HEK293T (cell line): ENCODE measurements around the gene TNNI2.

Experiments used
- BHLHE40 ChIP-seq: fragments of 450-650 bp; IDR thresholded peaks from 2 replicates; pipeline ENCODE4 v1.6.1; 2016; ENCODE audit warnings: mild to moderate bottlenecking, moderate library complexity, borderline replicate concordance
- CTBP1 ChIP-seq: fragments of 450-650 bp; IDR thresholded peaks from 2 replicates; pipeline ENCODE4 v1.6.1; 2016; ENCODE audit warnings: borderline replicate concordance
- ELF4 ChIP-seq: fragments of 450-650 bp; IDR thresholded peaks from 2 replicates; pipeline ENCODE4 v1.6.1; 2017; ENCODE audit warnings: antibody characterized with exemption
- FOXA1 ChIP-seq: fragments of 450-650 bp; IDR thresholded peaks from 2 replicates; pipeline ENCODE4 v1.6.1; 2016; ENCODE audit warnings: mild to moderate bottlenecking
- FOXK2 ChIP-seq: fragments of 450-650 bp; IDR thresholded peaks from 2 replicates; pipeline ENCODE4 v1.6.1; 2016; ENCODE audit warnings: mild to moderate bottlenecking
- FOXM1 ChIP-seq: fragments of 450-650 bp; IDR thresholded peaks from 2 replicates; pipeline ENCODE4 v1.6.1; 2017; ENCODE audit warnings: mild to moderate bottlenecking, borderline replicate concordance
- HDGF ChIP-seq: fragments of 450-650 bp; IDR thresholded peaks from 2 replicates; pipeline ENCODE4 v1.6.1; 2017; ENCODE audit warnings: antibody characterized with exemption, borderline replicate concordance
- L3MBTL2 ChIP-seq: fragments of 450-650 bp; conservative IDR thresholded peaks from 2 replicates; pipeline ENCODE4 v1.6.1; 2016; ENCODE audit warnings: mild to moderate bottlenecking
- LEF1 ChIP-seq: fragments of 450-650 bp; IDR thresholded peaks from 2 replicates; pipeline ENCODE4 v1.6.1; 2017; ENCODE audit warnings: mild to moderate bottlenecking, borderline replicate concordance
- NFRKB ChIP-seq: fragments of 450-650 bp; IDR thresholded peaks from 2 replicates; pipeline ENCODE4 v1.6.1; 2016; ENCODE audit warnings: mild to moderate bottlenecking, moderate library complexity
- SP1 ChIP-seq: fragments of 450-650 bp; IDR thresholded peaks from 2 replicates; pipeline ENCODE4 v1.6.1; 2017
- SUZ12 ChIP-seq: fragments of 450-650 bp; IDR thresholded peaks from 2 replicates; pipeline ENCODE4 v1.6.1; 2016; ENCODE audit warnings: mild to moderate bottlenecking
- TARDBP ChIP-seq: fragments of 450-650 bp; IDR thresholded peaks from 2 replicates; pipeline ENCODE4 v1.6.1; 2016
- TF ChIP-seq, protein P1 (sequence below): fragments of 450-650 bp; IDR thresholded peaks from 2 replicates; pipeline ENCODE4 v1.6.1; 2016

- TF ChIP-seq NFRKB: no peak
- no peak for TF ChIP-seq TARDBP
- no peak for TF ChIP-seq BHLHE40
- TF ChIP-seq SP1: no peak
- TF ChIP-seq, protein P1, sequence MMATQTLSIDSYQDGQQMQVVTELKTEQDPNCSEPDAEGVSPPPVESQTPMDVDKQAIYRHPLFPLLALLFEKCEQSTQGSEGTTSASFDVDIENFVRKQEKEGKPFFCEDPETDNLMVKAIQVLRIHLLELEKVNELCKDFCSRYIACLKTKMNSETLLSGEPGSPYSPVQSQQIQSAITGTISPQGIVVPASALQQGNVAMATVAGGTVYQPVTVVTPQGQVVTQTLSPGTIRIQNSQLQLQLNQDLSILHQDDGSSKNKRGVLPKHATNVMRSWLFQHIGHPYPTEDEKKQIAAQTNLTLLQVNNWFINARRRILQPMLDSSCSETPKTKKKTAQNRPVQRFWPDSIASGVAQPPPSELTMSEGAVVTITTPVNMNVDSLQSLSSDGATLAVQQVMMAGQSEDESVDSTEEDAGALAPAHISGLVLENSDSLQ: no peak
- no peak for TF ChIP-seq FOXM1
- TF ChIP-seq HDGF: no peak
- TF ChIP-seq FOXA1: no peak
- TF ChIP-seq FOXK2: no peak
- TF ChIP-seq CTBP1: no peak
- TF ChIP-seq ELF4: no peak
- no peak for TF ChIP-seq SUZ12
- TF ChIP-seq LEF1: no peak
- TF ChIP-seq L3MBTL2: no peak
These were observed 51.4 kb downstream of the TNNI2 start for GRCh38 chr11:1889941-1890855.
